SU-DHL-6 (cell line): ENCODE data around the gene SHROOM4.

ENCODE experiments used
- H2AFZ ChIP-seq: fragments of 200-600 bp; sonication (generic); 2 replicates; pipeline ENCODE4 v1.6.1; 2014; ENCODE audit warnings: low read depth, mild to moderate bottlenecking, moderate library complexity, mixed read lengths, antibody characterized with exemption, low read length; ENCODE audit not compliant: severe bottlenecking
- H3F3A ChIP-seq: fragments of 200-600 bp; shearing (Covaris generic); 2 replicates; pipeline ENCODE4 v1.6.0; 2016; ENCODE audit warnings: antibody characterized with exemption, mild to moderate bottlenecking; ENCODE audit not compliant: insufficient read depth
- H3K27ac ChIP-seq: fragments of 200-600 bp; sonication (generic); 2 replicates; pipeline ENCODE4 v1.5.1; 2016; ENCODE audit warnings: low read depth, mild to moderate bottlenecking, low read length, moderate library complexity, mixed read lengths
- H3K27me3 ChIP-seq: fragments of 200-600 bp; sonication (generic), shearing (Covaris generic); 2 replicates; pipeline ENCODE4 v1.6.0; 2014; ENCODE audit warnings: mild to moderate bottlenecking, low read length
- H3K36me3 ChIP-seq: fragments of 200-600 bp; sonication (generic); 2 replicates; pipeline ENCODE4 v1.6.1; 2014; ENCODE audit warnings: mild to moderate bottlenecking, low read length, mixed read lengths
- H3K4me2 ChIP-seq: fragments of 300-600, 200-600 bp; shearing (Covaris generic), sonication (generic); 2 replicates; pipeline ENCODE4 v1.6.0; 2014; ENCODE audit warnings: low read length, low read depth, mild to moderate bottlenecking; ENCODE audit not compliant: poor library complexity, severe bottlenecking
- H3K4me3 ChIP-seq: fragments of 200-600 bp; sonication (generic); 2 replicates; pipeline ENCODE4 v1.5.1; 2014; ENCODE audit warnings: antibody characterized with exemption, low read length, mild to moderate bottlenecking, mixed read lengths; ENCODE audit not compliant: insufficient read depth, poor library complexity, severe bottlenecking
- H3K79me2 ChIP-seq: fragments of 200-600 bp; sonication (generic); 2 replicates; pipeline ENCODE4 v1.6.1; 2014; ENCODE audit warnings: mild to moderate bottlenecking, low read length, moderate library complexity; ENCODE audit not compliant: insufficient read depth
- H3K9ac ChIP-seq: fragments of 200-600 bp; sonication (generic); 2 replicates; pipeline ENCODE4 v1.7.0; 2014; ENCODE audit warnings: mild to moderate bottlenecking, low read length
- H3K9me2 ChIP-seq: fragments of 200-600 bp; sonication (generic); replicated peaks from 2 replicates; pipeline ENCODE4 v1.6.1; 2014; ENCODE audit warnings: low read length; ENCODE audit not compliant: insufficient read depth
- H3K9me3 ChIP-seq: fragments of 200-600 bp; sonication (generic); 2 replicates; pipeline ENCODE4 v1.6.1; 2014; ENCODE audit warnings: low read length, mixed read lengths; ENCODE audit not compliant: insufficient read depth
- H4K20me1 ChIP-seq: fragments of 200-600 bp; sonication (generic); 2 replicates; pipeline ENCODE4 v1.6.1; 2014; ENCODE audit warnings: low read depth, mild to moderate bottlenecking, antibody characterized with exemption, low read length, moderate library complexity, mixed read lengths
- CTCF ChIP-seq: fragments of 200-600 bp; sonication (generic); IDR thresholded peaks from one replicate; pipeline ENCODE4 v1.5.1; 2017; ENCODE audit warnings: antibody characterized with exemption, mild to moderate bottlenecking, low read length, moderate library complexity; ENCODE audit not compliant: insufficient read depth, poor library complexity, severe bottlenecking
- EZH2phosphoT487 ChIP-seq: fragments of 200-600 bp; sonication (generic), shearing (Covaris generic); conservative IDR thresholded peaks from 2 replicates; pipeline ENCODE4 v1.6.1; 2018; ENCODE audit warnings: mild to moderate bottlenecking, antibody characterized with exemption, low read length, moderate library complexity, mixed read lengths

Gene SHROOM4

GRCh38 chrX:50707405-50707804 is 106.6 kb downstream of the SHROOM4 start:
- no peaks in the 10 kb centered on the region for H3K79me2 ChIP-seq
- H4K20me1 ChIP-seq, result no peaks in the 10 kb centered on the region
- H3K4me3 ChIP-seq, result no peak overlapping the region
- H3K4me2 ChIP-seq, result no peak overlapping the region
- no peaks in the 10 kb centered on the region for H3K36me3 ChIP-seq
- no peaks in the 10 kb centered on the region for H3K27me3 ChIP-seq
- TF ChIP-seq EZH2phosphoT487, result no peak
- TF ChIP-seq CTCF, result no peak
- no peaks in the 10 kb centered on the region for H3K9me2 ChIP-seq
- H3K9ac ChIP-seq, result no peak overlapping the region
- no peak overlapping the region for H2AFZ ChIP-seq
- no peaks in the 10 kb centered on the region for H3K9me3 ChIP-seq
- H3F3A ChIP-seq, result no peaks in the 10 kb centered on the region
- H3K27ac ChIP-seq, result no peak overlapping the region

- Histone ChIP-seq H3K27ac (no peak overlapping the region), H3K36me3 (no peaks in the 10 kb centered on the region), H2AFZ (no peak overlapping the region), H4K20me1 (no peaks in the 10 kb centered on the region), H3K9ac (no peak overlapping the region), H3K27me3 (no peaks in the 10 kb centered on the region), H3F3A (no peaks in the 10 kb centered on the region), H3K9me3 (no peaks in the 10 kb centered on the region), H3K4me3 (no peak overlapping the region), H3K79me2 (no peaks in the 10 kb centered on the region), H3K4me2 (no peak overlapping the region), H3K9me2 (no peaks in the 10 kb centered on the region)
- TF ChIP-seq EZH2phosphoT487 (no peak), CTCF (no peak)
Measured at GRCh38 chrX:50705042-50705441, 109.0 kb downstream of the SHROOM4 start.

- Histone ChIP-seq H3K9me2 (no peaks in the 10 kb centered on the region), H4K20me1 (no peaks in the 10 kb centered on the region), H3K27me3 (no peaks in the 10 kb centered on the region), H3K4me2 (no peak overlapping the region), H3K4me3 (no peak overlapping the region), H3K36me3 (no peaks in the 10 kb centered on the region), H3K9me3 (no peaks in the 10 kb centered on the region), H3K79me2 (no peaks in the 10 kb centered on the region), H3K9ac (no peak overlapping the region), H3F3A (no peaks in the 10 kb centered on the region), H3K27ac (no peak overlapping the region), H2AFZ (no peak overlapping the region)
- no peak for TF ChIP-seq CTCF
- TF ChIP-seq EZH2phosphoT487, result no peak
Measured at GRCh38 chrX:50704360-50704759, 109.6 kb downstream of the SHROOM4 start.
